GM18508 (cell line): ENCODE data around the gene AKT2.
"Not testable (repeated sequence)": the region's sequence is repeated elsewhere in the genome, so short reads cannot be mapped to it uniquely, and the experiment has no call there.

Experiments
- ATAC-seq: cut with Tn5 transposase; IDR thresholded peaks from one replicate; pipeline ENCODE4 v1.9.1; 2021; ENCODE audit warnings: moderate number of reproducible peaks; ENCODE audit not compliant: insufficient read depth, unreplicated experiment

The AKT2 gene

GRCh38 chr19:40284501-40285352 is at the start of gene AKT2:
AKT2 (minus strand) TSS chr19:40285345; CDS start chr19:40265267, 20,078 bp downstream.
- no peak for ATAC-seq

GRCh38 chr19:40333083-40333482 is 47.9 kb upstream of the AKT2 start:
- ATAC-seq = not testable (repeated sequence)

GRCh38 chr19:40332669-40333068 is 47.5 kb upstream of the AKT2 start:
- no peak for ATAC-seq

- no peak for ATAC-seq
Measured at GRCh38 chr19:40331052-40331451, 45.9 kb upstream of the AKT2 start.

- ATAC-seq = no peak
Measured at GRCh38 chr19:40326201-40326600, 41.1 kb upstream of the AKT2 start.

- ATAC-seq = no peak
Measured at GRCh38 chr19:40323705-40324104, 38.6 kb upstream of the AKT2 start.

GRCh38 chr19:40322951-40323615 is 37.9 kb upstream of the AKT2 start:
- ATAC-seq = no peak

- no peak for ATAC-seq
Measured at GRCh38 chr19:40322271-40322610, 37.1 kb upstream of the AKT2 start.

- no peak for ATAC-seq
Measured at GRCh38 chr19:40321566-40322270, 36.6 kb upstream of the AKT2 start.

- ATAC-seq = no peak
Measured at GRCh38 chr19:40321076-40321475, 35.9 kb upstream of the AKT2 start.

GRCh38 chr19:40320558-40320935 is 35.4 kb upstream of the AKT2 start:
- no peak for ATAC-seq

- ATAC-seq = no peak
Measured at GRCh38 chr19:40317338-40317737, 32.2 kb upstream of the AKT2 start.

- ATAC-seq = no peak
Measured at GRCh38 chr19:40315812-40316470, 30.8 kb upstream of the AKT2 start.

GRCh38 chr19:40314656-40315055 is 29.5 kb upstream of the AKT2 start:
- ATAC-seq = no peak

GRCh38 chr19:40313229-40313983 is 28.3 kb upstream of the AKT2 start:
- no peak for ATAC-seq

- ATAC-seq = no peak
Measured at GRCh38 chr19:40312533-40312932, 27.4 kb upstream of the AKT2 start.

- ATAC-seq = no peak
Measured at GRCh38 chr19:40309666-40310065, 24.5 kb upstream of the AKT2 start.

GRCh38 chr19:40305403-40305802 is 20.3 kb upstream of the AKT2 start:
- ATAC-seq = no peak

GRCh38 chr19:40304306-40304705 is 19.2 kb upstream of the AKT2 start:
- ATAC-seq = no peak

GRCh38 chr19:40303765-40304164 is 18.6 kb upstream of the AKT2 start:
- ATAC-seq = no peak
